ENCODE data around the gene RTCA. TPM values are rescaled to one million over a fixed set of nuclear protein-coding genes. Genes with fewer than 3 reads are reported as not detected.
"Not testable (repeated sequence)": the region's sequence is repeated elsewhere in the genome, so short reads cannot be mapped to it uniquely, and the experiment has no call there.

The RTCA gene
- total RNA-seq, 1 donor from 2014 or later, result 32.6 TPM

DNA sequence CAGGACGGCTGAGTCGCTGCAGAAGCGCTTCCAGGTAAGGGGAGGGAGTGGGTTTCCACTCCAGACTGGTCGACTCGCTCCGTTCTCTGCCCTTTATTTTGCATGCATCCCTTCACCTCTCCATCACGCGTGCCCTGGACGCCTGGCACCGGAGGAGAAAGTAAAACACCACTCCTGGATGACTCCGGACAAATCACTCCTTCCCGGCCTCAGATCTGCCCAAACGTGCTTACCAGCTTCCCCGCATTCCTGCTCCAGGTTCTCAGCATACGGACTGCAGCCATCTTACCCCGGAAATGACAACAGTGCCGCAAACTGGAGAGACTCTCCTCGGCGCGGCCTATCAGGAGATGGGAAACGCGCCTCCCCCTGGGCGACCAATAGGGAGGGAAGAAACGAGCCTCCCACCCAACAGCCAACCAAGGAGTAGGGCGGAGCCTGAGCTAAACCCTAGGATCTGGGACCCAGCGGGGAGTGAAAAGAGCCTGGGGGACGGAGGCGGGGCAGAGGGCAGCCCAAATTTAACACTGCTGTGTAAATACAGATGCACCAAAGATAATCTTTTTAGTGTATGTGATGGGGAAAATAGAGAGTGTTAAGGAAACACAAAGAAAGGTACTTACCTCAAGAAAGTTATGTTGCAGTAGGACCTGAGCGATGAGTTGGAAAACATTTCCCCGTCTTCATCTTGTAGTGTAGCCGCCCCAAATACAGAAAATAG is 16.3 kb upstream of the RTCA start, which contains the start of gene DBT:
Gene DBT, minus strand, starts transcription at position 298 of the 721 bp plus-strand sequence. Its CDS starts 14 bp downstream, at position 284.
- no peak within 1 kb of the TSS for H3K4me3 Mint-ChIP-seq
- H3K27ac Mint-ChIP-seq, result peak within 1 kb of the TSS; percentile 84
- H3K27me3 Mint-ChIP-seq (ENCODE audit: low read depth), result no peaks in the 10 kb centered on the region
- peak; percentile 83 to 92 for DNase-seq (ENCODE audit: low spot score in 2 of 2, unreplicated experiment in 2 of 2)
- no peaks in the 10 kb centered on the region for H3K36me3 Mint-ChIP-seq
- TF ChIP-seq, protein P1, sequence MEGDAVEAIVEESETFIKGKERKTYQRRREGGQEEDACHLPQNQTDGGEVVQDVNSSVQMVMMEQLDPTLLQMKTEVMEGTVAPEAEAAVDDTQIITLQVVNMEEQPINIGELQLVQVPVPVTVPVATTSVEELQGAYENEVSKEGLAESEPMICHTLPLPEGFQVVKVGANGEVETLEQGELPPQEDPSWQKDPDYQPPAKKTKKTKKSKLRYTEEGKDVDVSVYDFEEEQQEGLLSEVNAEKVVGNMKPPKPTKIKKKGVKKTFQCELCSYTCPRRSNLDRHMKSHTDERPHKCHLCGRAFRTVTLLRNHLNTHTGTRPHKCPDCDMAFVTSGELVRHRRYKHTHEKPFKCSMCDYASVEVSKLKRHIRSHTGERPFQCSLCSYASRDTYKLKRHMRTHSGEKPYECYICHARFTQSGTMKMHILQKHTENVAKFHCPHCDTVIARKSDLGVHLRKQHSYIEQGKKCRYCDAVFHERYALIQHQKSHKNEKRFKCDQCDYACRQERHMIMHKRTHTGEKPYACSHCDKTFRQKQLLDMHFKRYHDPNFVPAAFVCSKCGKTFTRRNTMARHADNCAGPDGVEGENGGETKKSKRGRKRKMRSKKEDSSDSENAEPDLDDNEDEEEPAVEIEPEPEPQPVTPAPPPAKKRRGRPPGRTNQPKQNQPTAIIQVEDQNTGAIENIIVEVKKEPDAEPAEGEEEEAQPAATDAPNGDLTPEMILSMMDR (IDR thresholded peaks at IDR 0.05; ENCODE audit: unreplicated experiment), result no peak
- peaks cover 13% of the 10 kb centered on the region for H3K4me1 Mint-ChIP-seq
- H3K9me3 Mint-ChIP-seq, result no peaks in the 10 kb centered on the region

DNA sequence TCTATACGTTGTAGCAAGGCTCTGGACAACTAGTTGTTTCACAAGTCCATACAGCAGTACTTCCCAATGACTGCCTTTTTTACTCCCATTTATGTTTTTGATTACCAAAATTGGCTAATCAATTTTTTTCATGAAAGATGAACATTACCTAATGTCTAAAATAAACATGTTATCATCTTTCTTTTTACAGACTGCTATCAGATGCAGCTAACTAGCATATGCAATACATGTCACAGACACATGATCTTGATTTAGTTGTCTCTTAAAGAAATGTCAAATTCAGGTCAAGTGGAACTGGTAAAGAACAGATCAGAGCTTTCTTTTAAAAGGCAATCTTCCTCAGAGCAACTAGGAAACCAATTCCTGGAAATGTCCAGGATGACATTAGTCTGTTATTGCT is 15.8 kb upstream of the RTCA start:
- DNase-seq (ENCODE audit: low spot score in 2 of 2, unreplicated experiment in 2 of 2), result no peak
- Mint-ChIP-seq H3K36me3 (no peaks in the 10 kb centered on the region), H3K4me3 (no peak overlapping the region), H3K4me1 (peaks cover 11% of the 10 kb centered on the region), H3K9me3 (no peaks in the 10 kb centered on the region), H3K27ac (peak overlapping the region; percentile 84), H3K27me3 (ENCODE audit: low read depth) (no peaks in the 10 kb centered on the region)
- TF ChIP-seq, protein P1 (IDR thresholded peaks at IDR 0.05; ENCODE audit: unreplicated experiment), result no peak

DNA sequence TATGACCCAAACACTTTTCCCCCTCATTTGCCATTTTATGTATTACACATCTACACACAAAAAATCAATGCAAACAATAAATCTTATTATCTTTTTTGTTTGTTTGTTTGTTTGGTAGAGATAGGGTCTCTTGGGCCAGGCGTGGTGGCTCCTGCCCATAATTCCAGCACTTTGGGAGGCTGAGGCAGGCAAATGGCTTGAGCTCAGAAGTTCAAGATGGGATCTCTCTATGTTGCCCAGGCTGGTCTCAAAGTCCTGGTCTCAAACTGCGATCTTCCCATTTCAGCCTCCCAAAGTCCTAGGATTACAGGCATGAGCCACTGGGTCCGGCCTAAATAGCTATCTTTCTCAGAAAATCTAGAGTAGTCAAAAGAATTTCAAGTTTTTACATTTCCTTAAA is 15.2 kb upstream of the RTCA start:
- H3K36me3 Mint-ChIP-seq, result no peaks in the 10 kb centered on the region
- H3K27ac Mint-ChIP-seq, result peak overlapping the region; percentile 84
- TF ChIP-seq, protein P1 (IDR thresholded peaks at IDR 0.05; ENCODE audit: unreplicated experiment), result no peak
- no peaks in the 10 kb centered on the region for H3K9me3 Mint-ChIP-seq
- H3K27me3 Mint-ChIP-seq (ENCODE audit: low read depth), result no peaks in the 10 kb centered on the region
- no peak for DNase-seq (ENCODE audit: low spot score in 2 of 2, unreplicated experiment in 2 of 2)
- no peak overlapping the region for H3K4me3 Mint-ChIP-seq
- peaks cover 11% of the 10 kb centered on the region for H3K4me1 Mint-ChIP-seq

DNA sequence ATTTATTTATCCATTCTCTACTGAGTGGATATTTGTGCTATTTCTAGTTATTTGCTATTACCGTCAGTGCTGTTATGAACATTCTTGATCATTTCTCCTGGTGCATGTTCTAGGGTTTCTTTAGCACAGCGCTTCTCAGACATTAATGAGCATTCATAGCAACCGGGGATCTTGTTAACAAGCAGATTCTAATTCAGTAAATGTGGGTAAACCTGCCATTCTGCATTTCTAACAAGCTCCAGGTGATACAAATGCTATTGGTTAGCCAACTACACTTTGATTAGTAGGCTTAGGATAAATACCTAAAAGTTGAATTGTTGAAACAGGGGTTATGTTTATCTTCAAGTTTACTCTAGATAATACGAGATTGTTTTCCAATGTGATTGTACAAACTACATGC is 13.1 kb upstream of the RTCA start:
- TF ChIP-seq, protein P1 (IDR thresholded peaks at IDR 0.05; ENCODE audit: unreplicated experiment), result no peak
- DNase-seq (ENCODE audit: low spot score in 2 of 2, unreplicated experiment in 2 of 2), result no peak
- H3K36me3 Mint-ChIP-seq, result no peaks in the 10 kb centered on the region
- H3K4me1 Mint-ChIP-seq, result peaks cover 2% of the 10 kb centered on the region
- H3K27me3 Mint-ChIP-seq (ENCODE audit: low read depth), result no peaks in the 10 kb centered on the region
- no peak overlapping the region for H3K27ac Mint-ChIP-seq
- no peaks in the 10 kb centered on the region for H3K9me3 Mint-ChIP-seq
- H3K4me3 Mint-ChIP-seq, result no peak overlapping the region

DNA sequence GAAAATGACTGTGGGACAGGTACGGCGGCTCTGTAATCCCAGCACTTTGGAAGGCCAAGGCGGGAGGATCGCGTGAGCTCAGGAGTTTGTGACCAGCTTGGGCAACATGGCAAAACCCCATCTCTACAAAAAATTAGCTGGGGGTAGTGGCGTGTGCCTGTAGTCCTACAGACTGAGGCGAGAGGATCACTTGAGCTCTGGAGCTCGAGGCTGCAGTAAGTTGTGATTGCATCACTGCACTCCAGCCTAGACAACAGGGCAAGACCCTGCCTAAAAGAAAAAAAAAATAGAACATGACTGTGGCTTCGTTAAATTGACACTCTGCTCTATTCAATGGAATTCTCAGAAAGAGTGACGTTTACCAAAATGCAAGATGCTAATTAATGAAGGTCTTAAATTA is 12.5 kb upstream of the RTCA start:
- no peak for DNase-seq (ENCODE audit: low spot score in 2 of 2, unreplicated experiment in 2 of 2)
- Mint-ChIP-seq H3K27me3 (ENCODE audit: low read depth) (no peaks in the 10 kb centered on the region), H3K27ac (no peak overlapping the region)

DNA sequence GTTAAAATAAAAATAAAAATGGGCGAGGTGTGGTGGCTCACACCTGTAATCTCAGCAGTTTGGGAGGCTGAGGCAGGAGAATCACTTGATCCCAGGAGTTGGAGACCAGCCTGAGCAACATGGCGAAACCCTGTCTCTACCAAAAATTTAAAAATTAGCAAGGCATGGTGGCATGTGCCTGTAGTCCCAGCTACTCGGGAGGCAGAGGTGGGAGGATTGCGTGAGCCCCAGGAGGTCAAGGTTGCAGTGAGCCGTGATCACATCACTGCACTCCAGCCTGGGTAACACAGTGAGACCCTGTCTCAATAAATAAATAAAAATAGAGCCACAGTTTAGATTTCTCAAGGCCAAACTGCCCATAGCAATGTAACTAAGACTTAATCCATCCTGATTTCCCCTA is 9.7 kb upstream of the RTCA start:
- not testable (repeated sequence) for H3K36me3 Mint-ChIP-seq; H3K4me3 Mint-ChIP-seq; DNase-seq (ENCODE audit: low spot score in 2 of 2, unreplicated experiment in 2 of 2); H3K27ac Mint-ChIP-seq; H3K4me1 Mint-ChIP-seq; H3K9me3 Mint-ChIP-seq; H3K27me3 Mint-ChIP-seq (ENCODE audit: low read depth)

More for the DNA sequence above, 12.5 kb upstream of the RTCA start:
- Mint-ChIP-seq H3K4me1 (peaks cover 2% of the 10 kb centered on the region), H3K36me3 (no peaks in the 10 kb centered on the region), H3K9me3 (no peaks in the 10 kb centered on the region), H3K4me3 (no peak overlapping the region)
- TF ChIP-seq, protein P1 (IDR thresholded peaks at IDR 0.05; ENCODE audit: unreplicated experiment), result no peak

DNA sequence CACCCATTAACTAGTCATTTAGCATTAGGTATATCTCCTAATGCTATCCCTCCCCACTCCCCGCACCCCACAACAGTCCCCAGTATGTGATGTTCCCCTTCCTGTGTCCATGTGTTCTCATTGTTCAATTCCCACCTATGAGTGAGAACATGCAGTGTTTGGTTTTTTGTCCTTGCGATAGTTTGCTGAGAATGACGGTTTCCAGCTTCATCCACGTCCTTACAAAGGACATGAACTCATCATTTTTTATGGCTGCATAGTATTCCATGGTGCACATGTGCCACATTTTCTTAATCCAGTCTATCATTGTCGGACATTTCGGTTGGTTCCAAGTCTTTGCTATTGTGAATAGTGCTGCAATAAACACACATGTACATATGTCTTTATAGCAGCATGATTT is 7.6 kb upstream of the RTCA start:
- not testable (repeated sequence) for H3K4me1 Mint-ChIP-seq; H3K36me3 Mint-ChIP-seq; H3K27me3 Mint-ChIP-seq (ENCODE audit: low read depth); H3K27ac Mint-ChIP-seq; H3K4me3 Mint-ChIP-seq; DNase-seq (ENCODE audit: low spot score in 2 of 2, unreplicated experiment in 2 of 2)
- H3K9me3 Mint-ChIP-seq, result peaks cover 25% of the 10 kb centered on the region
